ENCODE measurements around the gene CASZ1.

- no peak for TF ChIP-seq POLR2A (IDR thresholded peaks at IDR 0.05)
- TF ChIP-seq POLR2AphosphoS5 (IDR thresholded peaks at IDR 0.05): no peak
- no peak for TF ChIP-seq CTCF (IDR thresholded peaks at IDR 0.05)
- TF ChIP-seq EP300 (IDR thresholded peaks at IDR 0.05): no peak
Observed at GRCh38 chr1:10814976-10815857, 18.8 kb upstream of the CASZ1 start.
